NCI-H2081 treated with DMSO at 0.1 percent for 48 hours (cell line): ENCODE measurements around the gene LTB.
"Not testable (repeated sequence)": the region's sequence is repeated elsewhere in the genome, so short reads cannot be mapped to it uniquely, and the experiment has no call there.

Experiments used
- DNase-seq: peaks from one replicate; lab custom pipeline; 2025; lab: John Stamatoyannopoulos, UW

LTB gene

GRCh38 chr6:31609519-31610406 is 27.5 kb upstream of the LTB start:
- DNase-seq, result no peak

GRCh38 chr6:31607317-31607716 is 25.1 kb upstream of the LTB start:
- DNase-seq, result no peak

- no peak for DNase-seq
Measured at GRCh38 chr6:31597006-31597405, 14.8 kb upstream of the LTB start.

GRCh38 chr6:31592396-31592771 is 10.2 kb upstream of the LTB start:
- DNase-seq, result no peak

- not testable (repeated sequence) for DNase-seq
Measured at GRCh38 chr6:31590691-31591090, 8.5 kb upstream of the LTB start.

- DNase-seq, result no peak
Measured at GRCh38 chr6:31588871-31589650, 6.8 kb upstream of the LTB start.

GRCh38 chr6:31587791-31588777 is 5.9 kb upstream of the LTB start:
- DNase-seq, result no peak

GRCh38 chr6:31586599-31587281 is 4.5 kb upstream of the LTB start:
- DNase-seq, result no peak

- DNase-seq, result no peak
Measured at GRCh38 chr6:31586008-31586407, 3.8 kb upstream of the LTB start, which contains the start of gene LST1. TSS of gene LST1 (plus strand) at chr6:31586277. CDS start at chr6:31587300, 1,023 bp downstream.

- DNase-seq, result no peak
Measured at GRCh38 chr6:31585491-31585890, 3.3 kb upstream of the LTB start.

GRCh38 chr6:31581434-31582229 is 592 bp downstream of the LTB start:
- no peak for DNase-seq

- DNase-seq, result peak; percentile 9
Measured at GRCh38 chr6:31580807-31581433, 1.3 kb downstream of the LTB start.

- DNase-seq, result no peak
Measured at GRCh38 chr6:31580438-31580740, 1.8 kb downstream of the LTB start.

GRCh38 chr6:31579546-31580437 is 2.4 kb downstream of the LTB start:
- no peak for DNase-seq

GRCh38 chr6:31579119-31579505 is 3.1 kb downstream of the LTB start:
- DNase-seq, result no peak

- no peak for DNase-seq
Measured at GRCh38 chr6:31578184-31579118, 3.8 kb downstream of the LTB start.

GRCh38 chr6:31577579-31577966 is 4.7 kb downstream of the LTB start:
- DNase-seq, result no peak
